ENCODE results near the gene BANP. TPM values are rescaled to one million over a fixed set of nuclear protein-coding genes. Genes with fewer than 3 reads are reported as not detected.

Gene BANP
- total RNA-seq, 1 donor from 2014 or later = 53.9 TPM

GRCh38 chr16:87921236-87921773, 29.9 kb upstream of the BANP start:
- Mint-ChIP-seq H3K4me1 (ENCODE audit: low read depth) (peaks cover 2% of the 10 kb centered on the region), H3K9me3 (ENCODE audit: low read depth) (no peaks in the 10 kb centered on the region), H3K27me3 (peaks cover 17% of the 10 kb centered on the region), H3K27ac (no peak overlapping the region), H3K36me3 (ENCODE audit: insufficient read depth) (no peaks in the 10 kb centered on the region), H3K4me3 (ENCODE audit: low read depth) (no peak overlapping the region)
- DNase-seq (ENCODE audit: low spot score, unreplicated experiment) = no peak
- TF ChIP-seq CTCF (IDR thresholded peaks at IDR 0.05; ENCODE audit: unreplicated experiment) = no peak

GRCh38 chr16:87922250-87922871, 28.9 kb upstream of the BANP start:
- no peaks in the 10 kb centered on the region for H3K9me3 Mint-ChIP-seq (ENCODE audit: low read depth)
- H3K27ac Mint-ChIP-seq = no peak overlapping the region
- TF ChIP-seq CTCF (IDR thresholded peaks at IDR 0.05; ENCODE audit: unreplicated experiment) = no peak
- peaks cover 19% of the 10 kb centered on the region for H3K27me3 Mint-ChIP-seq
- H3K4me3 Mint-ChIP-seq (ENCODE audit: low read depth) = no peak overlapping the region
- DNase-seq (ENCODE audit: low spot score, unreplicated experiment) = no peak
- no peaks in the 10 kb centered on the region for H3K36me3 Mint-ChIP-seq (ENCODE audit: insufficient read depth)
- H3K4me1 Mint-ChIP-seq (ENCODE audit: low read depth) = peaks cover 2% of the 10 kb centered on the region

- Mint-ChIP-seq H3K27me3 (peaks cover 11% of the 10 kb centered on the region), H3K4me3 (ENCODE audit: low read depth) (no peak overlapping the region), H3K4me1 (ENCODE audit: low read depth) (peaks cover 2% of the 10 kb centered on the region), H3K27ac (peak overlapping the region; percentile 60), H3K36me3 (ENCODE audit: insufficient read depth) (no peaks in the 10 kb centered on the region), H3K9me3 (ENCODE audit: low read depth) (no peaks in the 10 kb centered on the region)
- no peak for TF ChIP-seq CTCF (IDR thresholded peaks at IDR 0.05; ENCODE audit: unreplicated experiment)
- no peak for DNase-seq (ENCODE audit: low spot score, unreplicated experiment)
Observed at GRCh38 chr16:87924041-87924810, 27.0 kb upstream of the BANP start.

GRCh38 chr16:87924811-87925670, 26.2 kb upstream of the BANP start:
- Mint-ChIP-seq H3K4me1 (ENCODE audit: low read depth) (peaks cover 2% of the 10 kb centered on the region), H3K27ac (no peak overlapping the region), H3K9me3 (ENCODE audit: low read depth) (no peaks in the 10 kb centered on the region), H3K36me3 (ENCODE audit: insufficient read depth) (no peaks in the 10 kb centered on the region), H3K4me3 (ENCODE audit: low read depth) (no peak overlapping the region), H3K27me3 (peaks cover 11% of the 10 kb centered on the region)
- no peak for TF ChIP-seq CTCF (IDR thresholded peaks at IDR 0.05; ENCODE audit: unreplicated experiment)
- no peak for DNase-seq (ENCODE audit: low spot score, unreplicated experiment)

Data from progenitor cell of endocrine pancreas (in vitro differentiated cells).